ENCODE data around the gene EXOC3L2.

GRCh38 chr19:45162608-45163143 lies 82.5 kb downstream of the EXOC3L2 start:
- no peak for TF ChIP-seq CTCF (IDR thresholded peaks at IDR 0.05)
- no peak for TF ChIP-seq ZFX (IDR thresholded peaks at IDR 0.05; ENCODE audit: borderline replicate concordance)

All from 22Rv1 (cell line).